Measurements from ENCODE around the gene ZNF486.
"Not testable (repeated sequence)": the region's sequence is repeated elsewhere in the genome, so short reads cannot be mapped to it uniquely, and the experiment has no call there.

ZNF486 gene

GRCh38 chr19:20167020-20167644 is at the start of gene ZNF486:
Gene ZNF486, plus strand, starts transcription at chr19:20167214. Its CDS starts 117 bp downstream, at chr19:20167331.
- peak; percentile 85 for DNase-seq

GRCh38 chr19:20118064-20118839 is 48.8 kb upstream of the ZNF486 start:
- not testable (repeated sequence) for DNase-seq

GRCh38 chr19:20124879-20125278 is 42.1 kb upstream of the ZNF486 start:
- DNase-seq, result no peak

- DNase-seq, result not testable (repeated sequence)
Observed at GRCh38 chr19:20132933-20133332, 34.1 kb upstream of the ZNF486 start.

- not testable (repeated sequence) for DNase-seq
Observed at GRCh38 chr19:20137714-20138113, 29.3 kb upstream of the ZNF486 start.

GRCh38 chr19:20151617-20152145 is 15.3 kb upstream of the ZNF486 start:
- no peak for DNase-seq

GRCh38 chr19:20152506-20152905 is 14.5 kb upstream of the ZNF486 start:
- DNase-seq, result not testable (repeated sequence)

- no peak for DNase-seq
Observed at GRCh38 chr19:20153281-20153680, 13.7 kb upstream of the ZNF486 start.

GRCh38 chr19:20154636-20155035 is 12.4 kb upstream of the ZNF486 start:
- DNase-seq, result no peak

GRCh38 chr19:20162821-20163220 is 4.2 kb upstream of the ZNF486 start:
- DNase-seq, result no peak

- no peak for DNase-seq
Observed at GRCh38 chr19:20164456-20164855, 2.6 kb upstream of the ZNF486 start.

- DNase-seq, result no peak
Observed at GRCh38 chr19:20165971-20166592, 932 bp upstream of the ZNF486 start.

GRCh38 chr19:20167651-20168122 is 673 bp downstream of the ZNF486 start:
- DNase-seq, result no peak

GRCh38 chr19:20171285-20171684 is 4.3 kb downstream of the ZNF486 start:
- no peak for DNase-seq

GRCh38 chr19:20175848-20176247 is 8.8 kb downstream of the ZNF486 start:
- not testable (repeated sequence) for DNase-seq

- not testable (repeated sequence) for DNase-seq
Observed at GRCh38 chr19:20179956-20180355, 12.9 kb downstream of the ZNF486 start.

- DNase-seq, result no peak
Observed at GRCh38 chr19:20182222-20182785, 15.3 kb downstream of the ZNF486 start.

- no peak for DNase-seq
Observed at GRCh38 chr19:20186174-20186573, 19.2 kb downstream of the ZNF486 start.

GRCh38 chr19:20197747-20198146 is 30.7 kb downstream of the ZNF486 start:
- DNase-seq, result no peak

GRCh38 chr19:20209051-20209450 is 42.0 kb downstream of the ZNF486 start:
- DNase-seq, result no peak

- not testable (repeated sequence) for DNase-seq
Observed at GRCh38 chr19:20214366-20214765, 47.4 kb downstream of the ZNF486 start.

GRCh38 chr19:20221605-20222004 is 54.6 kb downstream of the ZNF486 start:
- not testable (repeated sequence) for DNase-seq

- no peak for DNase-seq
Observed at GRCh38 chr19:20233105-20233504, 66.1 kb downstream of the ZNF486 start.

Data from activated CD4-positive, CD25-positive, alpha-beta regulatory T cell treated with anti-CD3 and anti-CD28 coated beads, Interleukin-2, amount 50 U/mL, for 72 hours (primary cell).